NB4 (cell line): ENCODE results near the gene CYLD.

Source experiments
- DNase-seq: peaks from one replicate; pipeline ENCODE4 v3.0.0; 2010; ENCODE audit warnings: low read depth
- H3K4me3 ChIP-seq: one replicate; pipeline ENCODE4 v1.5.1; 2011; ENCODE audit warnings: mild to moderate bottlenecking, low read depth, low read length, moderate library complexity
- CTCF ChIP-seq: IDR thresholded peaks from one replicate; pipeline ENCODE4 v1.5.1; 2012; ENCODE audit warnings: low read depth, low read length
- MAX ChIP-seq: IDR thresholded peaks from 2 replicates; pipeline ENCODE4 v1.6.1; 2011; ENCODE audit warnings: low read depth, low read length
- MYC ChIP-seq: IDR thresholded peaks from 2 replicates; pipeline ENCODE4 v1.6.1; 2011; ENCODE audit warnings: low read depth, low read length
- POLR2A ChIP-seq: IDR thresholded peaks from 2 replicates; pipeline ENCODE4 v1.6.1; 2011; ENCODE audit warnings: mild to moderate bottlenecking; ENCODE audit not compliant: insufficient read length; ENCODE audit errors: extremely low read depth

The CYLD gene

GRCh38 chr16:50752471-50753235, 10.8 kb downstream of the CYLD start:
- no peak overlapping the region for H3K4me3 ChIP-seq
- TF ChIP-seq MYC (no peak), MAX (no peak), POLR2A (no peak), CTCF (no peak)
- DNase-seq: no peak

GRCh38 chr16:50756473-50756872, 14.6 kb downstream of the CYLD start:
- TF ChIP-seq MYC: no peak
- TF ChIP-seq CTCF: no peak
- no peak for TF ChIP-seq MAX
- no peak for TF ChIP-seq POLR2A
- no peak for DNase-seq

GRCh38 chr16:50761267-50761666, 19.4 kb downstream of the CYLD start:
- no peak for DNase-seq
- TF ChIP-seq CTCF: no peak
- no peak for TF ChIP-seq MYC
- TF ChIP-seq MAX: no peak
- TF ChIP-seq POLR2A: no peak
- no peak overlapping the region for H3K4me3 ChIP-seq

More at GRCh38 chr16:50756473-50756872, 14.6 kb downstream of the CYLD start:
- H3K4me3 ChIP-seq: no peak overlapping the region

GRCh38 chr16:50762241-50762640, 20.4 kb downstream of the CYLD start:
- DNase-seq: no peak
- H3K4me3 ChIP-seq: no peak overlapping the region
- no peak for TF ChIP-seq CTCF
- TF ChIP-seq POLR2A: no peak
- TF ChIP-seq MAX: no peak
- TF ChIP-seq MYC: no peak

- TF ChIP-seq CTCF (no peak), MYC (no peak), POLR2A (no peak), MAX (no peak)
- no peak overlapping the region for H3K4me3 ChIP-seq
- DNase-seq: no peak
Observed at GRCh38 chr16:50763211-50763610, 21.3 kb downstream of the CYLD start.
